Liver (tissue), 9 donors: Measurements from ENCODE around the gene MLF2. TPM values are rescaled to one million over a fixed set of nuclear protein-coding genes. Genes with fewer than 3 reads are reported as not detected.

ENCODE experiments used
- DNase-seq: peaks from one replicate; pipeline ENCODE4 v3.0.0-alpha.2; 2017; ENCODE audit warnings: low spot score
- H3K27ac ChIP-seq, 2 donors: one replicate each; pipeline ENCODE4 v1.7.0; 2013; ENCODE audit warnings: inconsistent platforms in 2 of 2, low read length in 2 of 2, control low read depth in 1 of 2, low read depth in 1 of 2, mild to moderate bottlenecking in 1 of 2
- H3K27me3 ChIP-seq, 4 donors: one replicate each; pipeline versions ENCODE4 v1.6.1 to v1.7.0; 2013; ENCODE audit warnings: low read length in 3 of 4, inconsistent platforms in 1 of 4, mild to moderate bottlenecking in 1 of 4, moderate library complexity in 1 of 4; ENCODE audit not compliant: control insufficient read depth in 4 of 4, insufficient read depth in 4 of 4
- H3K36me3 ChIP-seq, 4 donors: one replicate each; pipeline versions ENCODE4 v1.6.1 to v1.7.0; 2013; ENCODE audit warnings: low read length in 3 of 4, mild to moderate bottlenecking in 3 of 4, low read depth in 1 of 4, moderate library complexity in 1 of 4; ENCODE audit not compliant: control insufficient read depth in 4 of 4, insufficient read depth in 3 of 4
- H3K4me1 ChIP-seq, 4 donors: one replicate each; pipeline versions ENCODE4 v1.6.1 to v1.7.0; 2013; ENCODE audit warnings: low read length in 3 of 4, mild to moderate bottlenecking in 3 of 4, moderate library complexity in 1 of 4; ENCODE audit not compliant: control insufficient read depth in 4 of 4, insufficient read depth in 4 of 4
- H3K4me3 ChIP-seq, 3 donors: one replicate each; pipeline versions ENCODE4 v1.6.1 to v1.7.0; 2013; ENCODE audit warnings: low read length in 3 of 3, control low read depth in 1 of 3, low read depth in 1 of 3, mild to moderate bottlenecking in 1 of 3
- H3K9ac ChIP-seq, 2 donors: one replicate each; pipeline ENCODE4 v1.7.0; 2013; ENCODE audit warnings: low read length in 2 of 2, mild to moderate bottlenecking in 2 of 2, moderate library complexity in 2 of 2, control low read depth in 1 of 2, low read depth in 1 of 2
- H3K9me3 ChIP-seq, 4 donors: one replicate each; pipeline versions ENCODE4 v1.6.1 to v1.7.0; 2013; ENCODE audit warnings: low read length in 3 of 4; ENCODE audit not compliant: control insufficient read depth in 4 of 4
- EGR1 ChIP-seq, 2 donors: IDR thresholded peaks; 2 replicates each; pipeline ENCODE4 v1.6.1; 2016 to 2018; ENCODE audit warnings: antibody characterized with exemption in 2 of 2, low read depth in 2 of 2
- FOXA2 ChIP-seq: IDR thresholded peaks from 2 replicates; pipeline ENCODE4 v1.6.1; 2016; ENCODE audit warnings: antibody characterized with exemption
- GABPA ChIP-seq, 2 donors: IDR thresholded peaks in 1 of 2; conservative IDR thresholded peaks in 1 of 2; 2 replicates each; pipeline ENCODE4 v1.6.1; 2016; ENCODE audit warnings: antibody characterized with exemption in 2 of 2, mild to moderate bottlenecking in 1 of 2, moderate library complexity in 1 of 2
- HNF4A ChIP-seq, 2 donors: conservative IDR thresholded peaks; 2 replicates each; pipeline ENCODE4 v1.6.1; 2016; ENCODE audit warnings: antibody characterized with exemption in 2 of 2, mild to moderate bottlenecking in 2 of 2
- HNF4G ChIP-seq: IDR thresholded peaks from 2 replicates; pipeline ENCODE4 v1.6.1; 2016; ENCODE audit warnings: antibody characterized with exemption
- JUND ChIP-seq, 2 donors: IDR thresholded peaks; 2 replicates each; pipeline ENCODE4 v1.6.1; 2016; ENCODE audit warnings: antibody characterized with exemption in 2 of 2
- NR2F2 ChIP-seq: IDR thresholded peaks from 2 replicates; pipeline ENCODE4 v1.6.1; 2016; ENCODE audit warnings: antibody characterized with exemption
- RXRA ChIP-seq, 2 donors: IDR thresholded peaks; 2 replicates each; pipeline ENCODE4 v1.6.1; 2017 to 2018; ENCODE audit warnings: antibody characterized with exemption in 2 of 2, mild to moderate bottlenecking in 1 of 2
- TAF1 ChIP-seq: conservative IDR thresholded peaks from 2 replicates; pipeline ENCODE4 v1.6.1; 2016; ENCODE audit warnings: antibody characterized with exemption, mild to moderate bottlenecking
- YY1 ChIP-seq: IDR thresholded peaks from 2 replicates; pipeline ENCODE4 v1.6.1; 2016; ENCODE audit warnings: antibody characterized with exemption, mild to moderate bottlenecking
- WGBS: extraction: QIAGEN DNeasy Blood & Tissue Kit; methylation state at CpG from one replicate; pipeline ENCODE4 v1.1.7; 2013; 5-methylcytosine and 5-hydroxymethylcytosine counted together
- polyA plus RNA-seq, 2 donors: library from polyadenylated mRNA; stranded (reverse) in 1 of 2; unstranded in 1 of 2; fragments of 200-250 nt in 1 of 2; fragments of >200 nt in 1 of 2; fragmentation: Nextera tagmentation in 1 of 2; extraction: Ambion mirVana in 1 of 2; gene quantifications; one replicate each; pipeline versions ENCODE4 v1.2.1 to v1.2.3, GENCODE V29; 2013 to 2015
- total RNA-seq, 2 donors: library from RNA; depleted of rRNA; stranded (reverse); fragments of >200 nt; gene quantifications; one replicate each; pipeline ENCODE4 v1.2.3, GENCODE V29; 2014
- TF ChIP-seq, protein P1 (sequence below): IDR thresholded peaks from 2 replicates; pipeline ENCODE4 v1.6.1; 2016; ENCODE audit warnings: antibody characterized with exemption
- TF ChIP-seq, protein P2 (sequence below): fragments of 150-350 bp; IDR thresholded peaks from 2 replicates; pipeline ENCODE4 v1.5.1; 2017; ENCODE audit warnings: improper control_type of control experiment, low read depth, low read length; ENCODE audit not compliant: missing input control
- TF ChIP-seq, protein P3 (sequence below): IDR thresholded peaks from 2 replicates; pipeline ENCODE4 v1.6.1; 2016; ENCODE audit warnings: antibody characterized with exemption
- TF ChIP-seq, protein P4 (sequence below): IDR thresholded peaks from 2 replicates; pipeline ENCODE4 v1.6.1; 2016; ENCODE audit warnings: antibody characterized with exemption, mild to moderate bottlenecking
- TF ChIP-seq, protein P5 (sequence below): IDR thresholded peaks from 2 replicates; pipeline ENCODE4 v1.6.1; 2016; ENCODE audit warnings: antibody characterized with exemption
- donor health status: healthy.
- donor health status: healthy.
- donor health status: healthy.
- donor health status: healthy.
- donor health status: healthy.

The MLF2 gene
- total and polyA plus RNA-seq, 4 donors: 59.6 to 235 (median 163) TPM

DNA sequence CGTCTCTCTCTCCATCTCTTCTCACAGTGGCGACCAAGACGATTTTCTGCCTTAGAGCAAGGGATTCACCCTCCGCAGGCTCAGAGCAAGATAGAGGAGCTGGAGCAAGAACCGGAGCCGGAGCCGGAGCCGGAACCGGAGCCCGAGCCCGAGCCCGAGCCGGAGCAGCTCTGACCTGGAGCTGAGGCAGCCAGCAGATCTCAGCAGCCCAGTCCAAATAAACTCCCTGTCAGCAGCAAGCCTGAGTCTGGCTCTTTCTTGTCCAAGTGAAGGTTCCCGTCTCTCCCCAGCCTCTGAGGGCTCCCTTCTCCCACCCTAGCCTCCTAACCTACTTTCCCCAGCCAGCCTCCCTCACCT is 25.3 kb upstream of the MLF2 start:
- peaks cover 10 to 72% (median 62%) of the 10 kb centered on the region in 4 donors for H3K4me1 ChIP-seq
- DNase-seq: no peak
- TF ChIP-seq, protein P1, sequence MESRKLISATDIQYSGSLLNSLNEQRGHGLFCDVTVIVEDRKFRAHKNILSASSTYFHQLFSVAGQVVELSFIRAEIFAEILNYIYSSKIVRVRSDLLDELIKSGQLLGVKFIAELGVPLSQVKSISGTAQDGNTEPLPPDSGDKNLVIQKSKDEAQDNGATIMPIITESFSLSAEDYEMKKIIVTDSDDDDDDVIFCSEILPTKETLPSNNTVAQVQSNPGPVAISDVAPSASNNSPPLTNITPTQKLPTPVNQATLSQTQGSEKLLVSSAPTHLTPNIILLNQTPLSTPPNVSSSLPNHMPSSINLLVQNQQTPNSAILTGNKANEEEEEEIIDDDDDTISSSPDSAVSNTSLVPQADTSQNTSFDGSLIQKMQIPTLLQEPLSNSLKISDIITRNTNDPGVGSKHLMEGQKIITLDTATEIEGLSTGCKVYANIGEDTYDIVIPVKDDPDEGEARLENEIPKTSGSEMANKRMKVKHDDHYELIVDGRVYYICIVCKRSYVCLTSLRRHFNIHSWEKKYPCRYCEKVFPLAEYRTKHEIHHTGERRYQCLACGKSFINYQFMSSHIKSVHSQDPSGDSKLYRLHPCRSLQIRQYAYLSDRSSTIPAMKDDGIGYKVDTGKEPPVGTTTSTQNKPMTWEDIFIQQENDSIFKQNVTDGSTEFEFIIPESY: no peak
- H3K9ac ChIP-seq: peak overlapping the region in 1 of 2 donors; percentile 40
- H3K9me3 ChIP-seq: no peaks in the 10 kb centered on the region
- H3K4me3 ChIP-seq: peak overlapping the region in 1 of 3 donors; percentile 26
- H3K27ac ChIP-seq: peak overlapping the region; percentile 50 to 90
- no peaks in the 10 kb centered on the region for H3K27me3 ChIP-seq
- H3K36me3 ChIP-seq: peaks cover 0 to 3% (median 0%) of the 10 kb centered on the region in 4 donors
- 30% methylated on average over 14 of the region's 14 CpGs for WGBS

DNA sequence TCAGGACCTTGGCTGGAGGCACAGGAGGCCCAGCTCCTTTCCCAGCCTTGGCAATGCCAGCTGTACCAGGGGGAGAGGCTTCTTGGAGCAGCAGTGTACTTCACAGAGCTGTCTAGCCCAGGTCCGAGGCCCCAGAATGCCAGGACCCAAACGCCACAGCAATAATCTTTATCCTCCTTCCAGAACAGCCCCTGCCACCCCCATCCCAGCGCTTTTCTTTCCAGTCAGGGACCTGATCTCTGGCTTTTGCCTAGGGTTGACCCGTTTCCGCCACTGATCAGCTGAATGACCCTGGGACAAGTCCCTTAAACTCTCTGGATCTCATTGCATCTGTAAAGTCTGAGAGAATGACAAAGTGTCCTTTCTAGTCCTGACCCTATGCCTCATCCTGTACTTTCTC is 24.4 kb upstream of the MLF2 start:
- TF ChIP-seq HNF4A (conservative IDR thresholded peaks at IDR 0.05) (peak in 1 of 2 donors; percentile 29), RXRA (IDR thresholded peaks at IDR 0.05) (peak in 1 of 2 donors; percentile 28)
- TF ChIP-seq, protein P2, sequence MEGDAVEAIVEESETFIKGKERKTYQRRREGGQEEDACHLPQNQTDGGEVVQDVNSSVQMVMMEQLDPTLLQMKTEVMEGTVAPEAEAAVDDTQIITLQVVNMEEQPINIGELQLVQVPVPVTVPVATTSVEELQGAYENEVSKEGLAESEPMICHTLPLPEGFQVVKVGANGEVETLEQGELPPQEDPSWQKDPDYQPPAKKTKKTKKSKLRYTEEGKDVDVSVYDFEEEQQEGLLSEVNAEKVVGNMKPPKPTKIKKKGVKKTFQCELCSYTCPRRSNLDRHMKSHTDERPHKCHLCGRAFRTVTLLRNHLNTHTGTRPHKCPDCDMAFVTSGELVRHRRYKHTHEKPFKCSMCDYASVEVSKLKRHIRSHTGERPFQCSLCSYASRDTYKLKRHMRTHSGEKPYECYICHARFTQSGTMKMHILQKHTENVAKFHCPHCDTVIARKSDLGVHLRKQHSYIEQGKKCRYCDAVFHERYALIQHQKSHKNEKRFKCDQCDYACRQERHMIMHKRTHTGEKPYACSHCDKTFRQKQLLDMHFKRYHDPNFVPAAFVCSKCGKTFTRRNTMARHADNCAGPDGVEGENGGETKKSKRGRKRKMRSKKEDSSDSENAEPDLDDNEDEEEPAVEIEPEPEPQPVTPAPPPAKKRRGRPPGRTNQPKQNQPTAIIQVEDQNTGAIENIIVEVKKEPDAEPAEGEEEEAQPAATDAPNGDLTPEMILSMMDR: no peak
- TF ChIP-seq, protein P3, sequence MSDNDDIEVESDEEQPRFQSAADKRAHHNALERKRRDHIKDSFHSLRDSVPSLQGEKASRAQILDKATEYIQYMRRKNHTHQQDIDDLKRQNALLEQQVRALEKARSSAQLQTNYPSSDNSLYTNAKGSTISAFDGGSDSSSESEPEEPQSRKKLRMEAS: no peak
- H3K27ac ChIP-seq: peak overlapping the region; percentile 50 to 90
- H3K4me3 ChIP-seq: no peak overlapping the region
- DNase-seq: no peak
- no peak overlapping the region for H3K9ac ChIP-seq
- H3K27me3 ChIP-seq: no peaks in the 10 kb centered on the region
- H3K9me3 ChIP-seq: no peaks in the 10 kb centered on the region
- 60% methylated on average over 5 of the region's 5 CpGs for WGBS
- H3K36me3 ChIP-seq: peaks cover 0 to 3% (median 0%) of the 10 kb centered on the region in 4 donors
- peaks cover 10 to 75% (median 63%) of the 10 kb centered on the region in 4 donors for H3K4me1 ChIP-seq

DNA sequence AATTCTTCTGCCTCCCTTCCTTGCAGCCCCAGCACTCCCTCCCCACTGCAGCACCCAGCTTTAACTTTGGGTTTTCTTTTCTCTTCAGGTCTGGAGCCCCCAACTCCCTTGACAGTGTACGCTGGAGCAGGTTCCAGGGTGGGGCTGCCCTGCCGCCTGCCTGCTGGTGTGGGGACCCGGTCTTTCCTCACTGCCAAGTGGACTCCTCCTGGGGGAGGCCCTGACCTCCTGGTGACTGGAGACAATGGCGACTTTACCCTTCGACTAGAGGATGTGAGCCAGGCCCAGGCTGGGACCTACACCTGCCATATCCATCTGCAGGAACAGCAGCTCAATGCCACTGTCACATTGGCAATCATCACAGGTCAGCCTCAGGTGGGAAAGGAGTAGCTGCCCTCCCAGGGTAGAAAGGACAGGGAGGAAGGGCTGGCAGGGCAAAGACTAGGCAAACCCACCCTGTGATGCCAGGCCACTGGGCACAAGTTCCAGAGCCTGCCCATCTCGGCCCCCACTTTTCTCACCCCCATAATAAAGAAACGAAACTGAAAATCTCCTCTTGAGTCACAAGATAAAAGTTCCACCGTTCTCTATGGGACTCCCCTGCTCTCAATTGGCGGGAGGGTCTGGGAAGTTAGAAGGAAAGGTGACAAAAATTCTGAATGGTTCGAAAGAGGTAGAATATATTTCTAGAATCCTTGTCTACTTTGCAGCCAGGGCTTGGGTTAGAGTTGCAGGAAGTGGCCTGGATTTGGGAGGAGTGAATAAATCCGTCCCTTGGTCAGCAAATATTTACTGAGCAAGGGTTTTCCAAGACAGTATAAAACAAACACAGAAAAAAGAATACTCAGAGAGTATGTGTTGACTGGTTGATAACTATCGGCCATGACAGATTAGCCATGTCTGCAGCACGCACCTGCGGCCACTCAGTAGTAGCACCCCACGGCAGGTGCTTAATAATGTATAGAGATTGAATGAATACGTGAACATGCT is 22.5 kb upstream of the MLF2 start:
- Histone ChIP-seq H3K27ac (peak overlapping the region; percentile 18 to 58), H3K4me3 (no peak overlapping the region), H3K27me3 (no peaks in the 10 kb centered on the region), H3K4me1 (peaks cover 10 to 87% (median 64%) of the 10 kb centered on the region in 4 donors), H3K9ac (no peak overlapping the region), H3K36me3 (peaks cover 0 to 4% (median 0%) of the 10 kb centered on the region in 4 donors), H3K9me3 (no peaks in the 10 kb centered on the region)
- 46% methylated on average over 16 of the region's 16 CpGs for WGBS
- DNase-seq: no peak
- TF ChIP-seq JUND (IDR thresholded peaks at IDR 0.05) (peak in 1 of 2 donors; percentile 46), HNF4G (no peak), GABPA (IDR thresholded peaks at IDR 0.05 in 1 of 2, conservative IDR thresholded peaks at IDR 0.05 in 1 of 2) (peak in 1 of 2 donors; percentile 54), HNF4A (conservative IDR thresholded peaks at IDR 0.05) (peak; percentile 63 to 86), YY1 (peak; percentile 81), RXRA (IDR thresholded peaks at IDR 0.05) (peak; percentile 45 to 81), EGR1 (IDR thresholded peaks at IDR 0.05; ENCODE audit: low read depth in 2 of 2) (peak in 1 of 2 donors; percentile 34), TAF1 (no peak), FOXA2 (peak; percentile 57), NR2F2 (no peak)
- TF ChIP-seq, protein P4, sequence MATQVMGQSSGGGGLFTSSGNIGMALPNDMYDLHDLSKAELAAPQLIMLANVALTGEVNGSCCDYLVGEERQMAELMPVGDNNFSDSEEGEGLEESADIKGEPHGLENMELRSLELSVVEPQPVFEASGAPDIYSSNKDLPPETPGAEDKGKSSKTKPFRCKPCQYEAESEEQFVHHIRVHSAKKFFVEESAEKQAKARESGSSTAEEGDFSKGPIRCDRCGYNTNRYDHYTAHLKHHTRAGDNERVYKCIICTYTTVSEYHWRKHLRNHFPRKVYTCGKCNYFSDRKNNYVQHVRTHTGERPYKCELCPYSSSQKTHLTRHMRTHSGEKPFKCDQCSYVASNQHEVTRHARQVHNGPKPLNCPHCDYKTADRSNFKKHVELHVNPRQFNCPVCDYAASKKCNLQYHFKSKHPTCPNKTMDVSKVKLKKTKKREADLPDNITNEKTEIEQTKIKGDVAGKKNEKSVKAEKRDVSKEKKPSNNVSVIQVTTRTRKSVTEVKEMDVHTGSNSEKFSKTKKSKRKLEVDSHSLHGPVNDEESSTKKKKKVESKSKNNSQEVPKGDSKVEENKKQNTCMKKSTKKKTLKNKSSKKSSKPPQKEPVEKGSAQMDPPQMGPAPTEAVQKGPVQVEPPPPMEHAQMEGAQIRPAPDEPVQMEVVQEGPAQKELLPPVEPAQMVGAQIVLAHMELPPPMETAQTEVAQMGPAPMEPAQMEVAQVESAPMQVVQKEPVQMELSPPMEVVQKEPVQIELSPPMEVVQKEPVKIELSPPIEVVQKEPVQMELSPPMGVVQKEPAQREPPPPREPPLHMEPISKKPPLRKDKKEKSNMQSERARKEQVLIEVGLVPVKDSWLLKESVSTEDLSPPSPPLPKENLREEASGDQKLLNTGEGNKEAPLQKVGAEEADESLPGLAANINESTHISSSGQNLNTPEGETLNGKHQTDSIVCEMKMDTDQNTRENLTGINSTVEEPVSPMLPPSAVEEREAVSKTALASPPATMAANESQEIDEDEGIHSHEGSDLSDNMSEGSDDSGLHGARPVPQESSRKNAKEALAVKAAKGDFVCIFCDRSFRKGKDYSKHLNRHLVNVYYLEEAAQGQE: no peak
- TF ChIP-seq, protein P5, sequence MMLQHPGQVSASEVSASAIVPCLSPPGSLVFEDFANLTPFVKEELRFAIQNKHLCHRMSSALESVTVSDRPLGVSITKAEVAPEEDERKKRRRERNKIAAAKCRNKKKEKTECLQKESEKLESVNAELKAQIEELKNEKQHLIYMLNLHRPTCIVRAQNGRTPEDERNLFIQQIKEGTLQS: no peak
- TF ChIP-seq, protein P2: no peak
